GM04503 (cell line): ENCODE data around the gene C6orf132.
A peak's percentile ranks its signal among the peaks of the same experiment; 100 is the strongest.

ENCODE experiments used
- DNase-seq: peaks from one replicate; pipeline ENCODE4 v3.0.0-alpha.2; 2012; ENCODE audit warnings: low read depth

Gene C6orf132

DNA sequence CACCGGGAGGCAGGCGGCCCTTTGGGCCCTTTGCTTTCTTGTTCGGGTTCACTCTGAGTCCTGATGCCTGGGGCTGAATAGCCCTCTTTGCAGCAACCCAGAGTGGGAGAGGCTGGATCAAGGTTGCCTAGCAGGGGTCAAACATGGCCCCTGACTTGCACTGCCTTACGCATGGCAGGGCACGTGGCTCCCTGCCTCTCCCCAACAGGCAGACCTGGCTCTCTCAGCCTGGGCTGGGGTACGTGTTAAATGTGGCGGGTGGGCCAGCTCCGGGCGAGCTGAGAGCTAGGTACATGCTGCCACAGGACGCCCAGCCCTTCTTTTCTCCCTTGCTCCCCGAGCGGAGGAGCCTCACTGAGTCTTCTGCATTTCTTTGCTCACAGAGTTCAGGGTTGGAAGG lies 7.3 kb downstream of the C6orf132 start:
- no peak for DNase-seq

DNA sequence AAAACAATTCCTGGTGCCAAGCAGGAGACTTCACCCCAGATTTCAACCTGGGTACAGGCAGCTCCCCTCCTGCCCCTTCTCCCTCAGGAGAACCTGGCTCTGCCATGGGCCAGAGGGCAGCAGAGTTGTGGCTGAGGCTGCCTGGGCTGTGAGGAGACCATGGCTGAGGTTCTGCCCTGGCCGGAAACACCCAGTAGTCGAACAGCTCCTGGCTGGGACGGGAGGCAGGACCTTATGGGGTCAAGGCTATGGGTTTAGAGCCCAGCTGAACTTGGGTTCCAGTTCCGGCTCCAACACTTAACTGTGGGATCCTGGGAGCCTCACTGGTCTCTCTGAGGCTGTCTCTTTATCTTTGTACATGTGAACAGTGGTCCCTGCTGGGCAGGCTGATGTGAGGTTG lies 8.5 kb downstream of the C6orf132 start:
- no peak for DNase-seq

DNA sequence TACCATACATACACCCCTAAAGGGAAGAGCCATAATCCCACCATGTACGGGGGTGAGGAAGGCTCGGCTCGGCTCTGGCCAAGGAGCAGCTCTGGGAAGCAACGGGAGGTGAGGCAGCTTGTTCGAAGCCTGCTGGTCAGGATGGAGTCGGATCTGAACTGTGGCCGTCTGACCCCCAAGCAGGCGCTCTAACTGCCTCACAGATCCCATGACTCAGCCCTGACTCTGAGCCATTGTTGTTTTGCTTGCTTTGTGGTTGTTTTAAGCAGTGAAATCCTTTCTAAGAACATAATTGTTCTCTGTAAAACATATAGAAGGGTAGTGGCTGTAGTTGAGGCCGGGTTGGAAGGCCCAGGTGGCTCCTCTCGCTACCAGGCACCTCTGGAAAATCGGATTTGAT lies 10.9 kb downstream of the C6orf132 start:
- DNase-seq = peak; percentile 44

DNA sequence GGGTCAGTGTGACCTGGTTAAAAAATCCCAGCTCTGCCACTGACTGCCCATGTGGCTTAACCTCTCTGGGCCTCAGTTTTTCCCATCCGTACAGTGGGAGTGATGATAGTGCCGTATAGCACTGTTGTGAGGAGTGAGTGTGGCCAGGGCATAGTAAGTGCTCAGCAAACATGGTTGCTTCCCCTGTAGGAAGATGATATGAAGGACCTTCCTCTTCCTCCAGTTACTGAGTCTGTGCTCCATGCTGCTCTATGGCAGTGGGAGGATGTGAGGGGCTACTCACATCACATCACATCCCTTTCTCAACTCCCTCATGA lies 13.1 kb downstream of the C6orf132 start:
- DNase-seq = no peak

DNA sequence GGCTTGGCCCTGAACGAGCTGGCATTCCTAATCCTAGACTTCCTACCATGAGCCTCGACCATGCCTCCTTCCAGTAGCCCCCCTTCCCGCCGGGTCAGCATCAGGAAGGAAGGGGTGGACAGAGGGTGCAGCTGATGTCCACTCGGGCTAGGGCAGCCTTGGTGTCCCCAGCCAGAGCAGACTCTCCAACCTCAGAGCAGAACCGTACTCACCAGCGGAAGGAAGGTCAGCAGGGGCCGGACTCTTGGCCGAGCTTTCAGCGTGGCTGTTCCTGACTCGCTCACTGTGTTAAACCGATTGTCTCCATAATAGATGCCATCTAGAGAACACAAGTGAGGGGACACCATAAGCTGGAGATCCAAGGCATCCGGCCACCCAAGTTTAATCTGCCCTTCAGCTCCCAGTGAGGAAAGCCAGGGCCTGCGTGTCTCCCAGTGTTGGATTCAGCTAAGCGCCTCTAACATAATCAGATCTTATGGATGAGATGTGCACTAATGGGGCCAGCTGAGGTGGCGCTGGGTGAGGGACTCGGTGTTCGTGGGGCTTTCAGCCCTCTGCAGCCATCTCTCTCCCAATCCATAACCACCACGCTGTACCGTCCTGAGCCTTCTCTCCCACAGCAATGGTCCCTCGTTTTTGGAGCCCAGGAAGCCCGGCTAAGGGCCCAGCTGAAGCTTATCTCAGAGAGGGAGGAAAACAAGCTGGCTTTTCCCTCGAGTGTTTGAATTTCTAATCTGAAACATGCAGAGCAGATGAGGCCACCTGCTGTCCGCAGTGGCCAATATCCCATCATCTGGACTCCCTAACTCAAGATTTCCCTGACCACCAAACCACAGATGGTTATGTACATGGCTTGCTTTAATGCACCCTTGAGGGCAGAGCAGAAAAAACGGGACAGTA lies 13.7 kb downstream of the C6orf132 start:
- no peak for DNase-seq

DNA sequence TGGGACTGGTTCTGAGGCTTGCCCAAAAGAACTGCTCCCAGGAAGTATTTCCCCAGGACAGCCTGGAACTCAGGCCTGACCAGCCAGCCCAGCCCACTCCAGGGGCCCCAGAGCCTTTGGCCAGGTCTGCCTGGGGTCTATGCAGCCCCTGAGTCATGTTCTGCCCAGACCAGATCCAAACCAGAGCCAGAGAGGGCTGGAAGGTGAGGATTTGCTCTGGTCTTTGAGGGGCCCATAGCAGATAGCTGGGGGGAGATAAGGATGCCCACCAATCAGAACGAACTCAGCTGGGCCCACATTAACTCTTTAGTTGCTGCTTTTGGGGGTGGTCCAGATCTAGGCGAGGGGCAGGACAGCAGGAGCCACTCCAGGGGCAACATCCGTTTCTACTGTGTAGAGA lies 16.8 kb downstream of the C6orf132 start:
- DNase-seq = no peak

DNA sequence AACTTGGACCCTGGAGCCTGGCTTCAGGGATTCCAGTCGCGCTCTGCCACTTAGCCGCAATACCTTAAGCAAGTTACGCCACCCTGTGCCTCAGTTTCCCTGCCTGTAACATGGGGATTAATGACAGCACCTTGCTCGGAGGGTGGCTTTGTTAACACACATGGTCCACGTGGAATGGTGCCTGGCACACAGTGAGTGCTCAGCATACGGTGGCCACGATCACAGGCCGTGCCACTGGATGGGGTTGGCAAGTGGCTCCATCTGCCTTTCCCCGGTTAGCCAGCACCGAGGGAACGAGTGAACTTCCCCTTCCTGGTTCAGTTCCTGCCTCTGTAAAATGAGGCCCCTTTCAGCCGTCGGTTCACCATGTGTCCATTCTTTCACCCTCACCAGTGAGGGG lies 17.2 kb downstream of the C6orf132 start:
- DNase-seq = no peak

DNA sequence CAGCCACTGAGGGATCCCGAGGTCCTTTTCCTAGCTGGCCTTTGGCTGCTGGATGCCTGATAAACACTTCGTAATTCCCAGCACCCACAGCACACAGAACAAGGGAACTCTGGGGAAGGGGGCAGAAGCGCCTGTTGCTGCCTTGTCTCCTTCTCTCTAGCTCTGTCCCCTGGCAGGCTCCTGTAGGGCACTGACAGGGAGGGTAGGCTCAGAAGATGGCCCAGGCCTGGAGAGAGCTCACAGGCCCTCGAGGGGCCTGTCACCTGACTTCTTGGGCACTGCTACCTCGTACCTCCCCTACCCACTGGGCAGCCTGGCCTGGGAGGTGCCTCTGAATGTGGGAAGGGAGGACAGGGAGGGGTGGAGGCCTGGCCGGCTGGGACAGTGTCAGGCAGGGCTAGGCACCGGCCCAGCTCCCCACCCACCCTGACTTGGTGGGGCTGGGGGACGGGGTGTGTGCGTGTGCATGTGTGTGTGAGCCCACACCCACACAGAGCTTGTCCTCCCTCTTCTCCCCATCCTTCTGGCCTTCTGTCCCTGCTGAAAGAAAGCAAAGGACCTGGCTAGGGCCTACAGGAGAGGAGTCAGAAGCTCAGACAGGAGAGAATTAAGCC lies 18.1 kb downstream of the C6orf132 start:
- no peak for DNase-seq

DNA sequence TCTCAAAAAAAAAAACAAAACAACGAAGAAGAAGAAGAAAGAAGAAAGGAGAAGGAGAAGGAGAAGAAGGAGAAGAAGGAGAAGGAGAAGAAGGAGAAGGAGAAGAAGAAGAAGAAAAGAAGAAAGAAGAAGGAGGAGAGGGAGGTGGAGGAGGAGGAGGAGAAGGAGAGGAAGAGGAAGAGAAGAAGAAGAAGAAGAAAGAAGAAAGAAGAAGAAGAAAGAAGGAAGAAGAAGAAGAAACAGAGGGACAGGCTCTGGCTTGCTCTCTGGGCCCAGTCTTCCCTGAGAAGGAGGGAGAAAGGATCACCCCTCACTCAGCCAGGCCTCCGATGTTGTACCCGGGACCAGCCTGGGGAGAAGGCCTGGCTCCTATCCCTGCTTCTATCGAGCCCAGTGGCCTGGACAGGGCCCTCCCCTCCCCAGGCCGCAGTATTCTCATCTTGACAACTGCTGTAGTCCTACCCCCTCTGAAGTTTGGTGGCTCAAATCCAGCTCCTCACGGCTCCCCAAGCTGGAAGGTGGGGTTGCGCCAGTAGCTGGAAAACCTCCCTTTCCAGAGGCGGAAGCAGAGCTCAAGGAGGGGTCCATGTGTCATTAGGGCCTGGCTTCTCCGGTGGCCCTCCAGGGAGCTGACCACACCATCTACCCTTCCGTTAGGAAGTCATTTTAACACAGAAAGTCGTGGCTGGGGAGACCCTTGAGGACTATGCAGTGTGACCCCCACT lies 18.9 kb downstream of the C6orf132 start:
- DNase-seq = no peak

DNA sequence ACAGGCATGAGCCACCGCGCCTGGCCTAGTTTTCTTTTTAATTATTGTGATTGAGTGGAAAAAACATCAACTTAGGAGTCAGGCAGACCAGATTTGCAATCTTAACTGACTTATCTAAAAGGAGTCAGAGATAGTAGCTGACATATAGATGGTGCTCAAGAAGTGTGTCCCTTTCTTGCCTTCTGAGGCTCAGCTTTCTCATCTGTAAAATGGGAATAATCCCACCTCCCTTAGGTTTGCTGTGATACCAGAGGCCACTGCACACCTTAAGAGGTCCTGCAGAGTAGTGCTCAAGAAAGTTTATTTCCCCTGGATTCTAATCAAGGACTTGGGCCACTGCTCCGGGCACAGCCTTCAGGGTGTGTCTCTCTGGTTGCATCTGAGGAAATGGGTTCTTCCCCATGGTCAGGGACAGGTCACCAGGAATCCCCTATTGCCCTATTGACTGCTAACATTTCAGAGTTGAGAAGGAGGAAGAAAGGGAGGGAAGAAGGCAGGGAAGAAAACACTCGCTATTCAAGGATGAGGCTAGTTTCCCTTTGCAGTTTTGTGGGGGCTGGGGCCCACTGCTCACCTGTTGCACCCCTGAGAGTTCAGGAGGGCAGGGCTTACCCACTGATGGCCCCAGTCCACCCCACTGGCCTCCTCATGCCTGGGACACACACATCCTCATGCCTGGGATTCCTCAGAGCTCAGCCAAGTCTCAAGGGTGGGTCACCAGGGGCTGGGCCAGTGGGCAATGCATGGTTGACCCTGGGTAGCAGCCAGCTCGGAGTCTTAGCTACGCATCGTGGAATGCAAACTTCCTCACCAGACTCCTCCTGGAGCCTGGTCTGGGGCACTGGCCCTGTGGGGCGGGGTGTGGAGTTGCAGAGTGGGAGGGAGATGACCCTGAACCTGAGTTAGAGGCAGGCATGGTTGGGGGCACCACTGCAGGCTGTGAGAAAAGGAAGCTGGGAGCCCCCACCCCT lies 21.2 kb downstream of the C6orf132 start:
- DNase-seq = peak; percentile 38

DNA sequence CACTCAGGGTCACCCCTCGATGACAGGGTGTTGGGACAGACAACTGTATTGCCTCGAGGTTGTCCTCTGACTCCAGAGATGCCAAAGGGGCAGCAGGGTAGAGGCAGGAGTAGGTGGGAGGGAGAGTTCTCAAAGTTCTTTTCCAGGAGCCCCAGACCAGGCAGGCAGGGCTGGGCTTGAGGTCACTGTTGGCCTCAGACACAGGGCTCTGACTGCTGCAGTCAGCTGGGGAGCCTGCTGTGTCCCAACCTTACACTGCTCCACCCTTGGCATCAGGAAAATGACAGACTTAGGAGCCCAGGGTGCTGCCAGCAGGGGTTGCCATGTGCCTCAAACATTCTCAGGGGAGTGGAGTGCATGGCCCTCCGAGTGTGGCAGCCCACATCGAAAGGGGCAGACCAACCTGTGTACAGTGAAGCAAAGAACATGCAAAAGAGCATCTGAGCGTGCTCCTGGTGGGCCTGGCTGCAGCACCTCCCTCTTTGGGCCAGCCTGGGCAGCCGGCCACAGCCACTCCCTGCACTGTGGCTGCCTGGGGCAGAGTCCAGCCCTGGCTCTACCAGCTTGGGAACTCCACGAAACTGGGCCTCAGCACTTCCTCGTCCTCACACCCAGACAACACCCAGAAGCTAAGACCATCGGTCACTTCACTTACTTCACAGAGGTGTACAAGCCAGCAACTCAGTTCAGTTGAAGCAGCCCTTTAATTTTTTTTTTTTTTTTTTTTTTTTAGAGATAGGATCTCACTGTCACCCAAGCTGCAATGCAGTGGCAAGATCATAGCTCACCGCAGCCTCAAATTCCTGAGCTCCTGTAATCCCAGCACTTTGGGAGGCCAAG lies 24.0 kb downstream of the C6orf132 start:
- peak; percentile 22 for DNase-seq

DNA sequence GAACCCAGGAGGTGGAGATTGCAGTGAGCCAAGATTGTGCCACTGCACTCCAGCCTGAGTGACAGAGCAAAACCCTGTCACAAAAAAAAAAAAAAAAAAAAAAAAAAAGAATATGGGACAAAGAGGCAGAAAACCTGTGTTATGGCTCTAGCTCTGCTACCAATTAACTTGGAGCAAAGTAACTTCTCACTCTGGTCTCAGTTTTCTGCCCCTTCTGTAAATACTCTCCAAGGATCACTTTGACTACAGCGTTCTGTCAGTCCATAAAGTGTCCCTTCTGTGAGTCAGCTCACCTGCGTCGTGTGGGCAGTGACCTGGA lies 24.6 kb downstream of the C6orf132 start:
- DNase-seq = no peak

DNA sequence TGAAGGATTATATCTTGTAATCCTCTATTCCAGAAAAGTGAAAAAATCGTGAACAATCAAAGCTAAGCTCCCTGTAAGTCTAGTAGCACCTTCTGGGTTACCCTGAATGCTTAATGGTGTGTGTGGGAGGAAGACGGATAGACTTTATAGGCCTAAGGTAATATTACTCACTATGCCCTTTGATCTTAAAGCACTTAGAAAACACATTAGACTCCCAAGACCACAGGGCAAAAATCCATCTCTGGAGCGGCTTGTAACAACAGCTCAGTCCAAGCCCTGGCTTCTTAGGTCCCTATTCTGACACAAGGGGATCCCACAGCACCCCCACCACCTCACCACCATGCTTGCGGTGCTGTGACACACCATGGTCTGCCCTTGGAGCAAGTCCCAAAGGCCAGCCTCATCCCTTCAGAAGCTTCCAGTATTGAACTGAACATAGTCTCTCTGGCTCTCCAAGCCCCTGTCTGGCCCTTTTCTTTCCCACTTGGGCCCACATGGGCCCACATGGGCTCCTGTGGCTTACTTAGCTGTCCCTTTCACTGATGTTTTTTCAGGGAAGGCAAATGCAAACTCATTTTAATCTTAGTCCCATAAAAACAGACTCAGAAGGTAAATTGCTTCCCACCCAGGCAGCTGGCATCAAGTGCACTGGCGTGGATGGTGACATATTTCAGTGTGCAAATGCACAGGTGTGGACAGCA lies 28.3 kb downstream of the C6orf132 start:
- DNase-seq = no peak

DNA sequence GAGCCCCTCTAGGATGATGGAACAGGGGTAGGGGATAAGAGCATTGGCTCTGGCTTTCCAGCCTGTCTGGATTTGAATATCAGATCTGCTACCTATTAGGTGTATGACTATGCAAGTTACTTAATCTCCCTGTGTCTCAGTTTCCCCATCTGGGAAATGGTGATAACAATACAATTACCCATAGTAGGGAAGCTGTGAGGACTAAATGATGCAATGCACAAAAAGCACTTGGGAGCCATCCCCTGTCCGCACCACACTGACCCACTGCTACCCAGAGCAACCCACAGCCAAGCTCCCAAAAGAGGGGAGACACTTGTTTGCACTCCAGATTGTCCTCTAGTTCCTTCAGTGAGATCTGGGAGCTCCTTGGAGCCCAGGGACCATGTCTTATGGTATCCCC lies 30.1 kb downstream of the C6orf132 start:
- DNase-seq = no peak

DNA sequence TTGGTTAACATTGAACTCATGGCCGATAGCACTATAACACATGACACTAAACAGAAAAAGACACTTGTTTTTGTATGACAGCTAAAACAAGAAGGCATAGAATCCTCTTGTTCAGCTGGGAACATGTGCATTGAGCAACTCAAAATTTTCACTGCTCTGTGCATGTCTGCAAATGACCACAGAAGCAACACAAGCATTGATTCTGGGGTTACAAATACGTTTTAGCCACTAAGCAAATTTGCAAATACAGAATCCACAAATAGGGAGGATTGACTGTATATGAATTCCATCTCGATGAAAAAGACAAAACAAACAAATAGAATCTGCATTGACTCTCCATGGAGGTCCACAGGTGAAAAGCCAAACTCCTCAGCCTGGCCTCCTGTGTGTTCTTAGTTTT lies 31.7 kb downstream of the C6orf132 start:
- DNase-seq = no peak

DNA sequence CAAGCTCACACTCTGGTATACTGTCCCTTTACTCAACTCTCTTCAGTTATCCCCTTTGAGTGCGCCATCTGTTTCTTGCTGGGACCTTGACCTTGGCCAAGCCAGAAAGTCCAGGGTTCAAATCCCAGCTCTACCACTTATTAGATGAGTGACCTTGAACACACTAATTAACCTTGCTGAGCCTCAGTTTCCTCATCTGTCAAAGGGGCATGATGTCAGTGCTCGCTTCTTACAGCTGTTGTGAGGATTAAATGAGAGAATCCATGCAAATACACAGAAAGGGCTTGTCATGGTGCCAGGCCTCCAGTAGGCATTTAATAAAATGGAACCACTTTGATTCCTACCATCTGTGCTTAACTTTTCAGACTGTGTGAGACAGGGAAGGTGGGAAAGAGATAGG lies 34.3 kb downstream of the C6orf132 start:
- no peak for DNase-seq

DNA sequence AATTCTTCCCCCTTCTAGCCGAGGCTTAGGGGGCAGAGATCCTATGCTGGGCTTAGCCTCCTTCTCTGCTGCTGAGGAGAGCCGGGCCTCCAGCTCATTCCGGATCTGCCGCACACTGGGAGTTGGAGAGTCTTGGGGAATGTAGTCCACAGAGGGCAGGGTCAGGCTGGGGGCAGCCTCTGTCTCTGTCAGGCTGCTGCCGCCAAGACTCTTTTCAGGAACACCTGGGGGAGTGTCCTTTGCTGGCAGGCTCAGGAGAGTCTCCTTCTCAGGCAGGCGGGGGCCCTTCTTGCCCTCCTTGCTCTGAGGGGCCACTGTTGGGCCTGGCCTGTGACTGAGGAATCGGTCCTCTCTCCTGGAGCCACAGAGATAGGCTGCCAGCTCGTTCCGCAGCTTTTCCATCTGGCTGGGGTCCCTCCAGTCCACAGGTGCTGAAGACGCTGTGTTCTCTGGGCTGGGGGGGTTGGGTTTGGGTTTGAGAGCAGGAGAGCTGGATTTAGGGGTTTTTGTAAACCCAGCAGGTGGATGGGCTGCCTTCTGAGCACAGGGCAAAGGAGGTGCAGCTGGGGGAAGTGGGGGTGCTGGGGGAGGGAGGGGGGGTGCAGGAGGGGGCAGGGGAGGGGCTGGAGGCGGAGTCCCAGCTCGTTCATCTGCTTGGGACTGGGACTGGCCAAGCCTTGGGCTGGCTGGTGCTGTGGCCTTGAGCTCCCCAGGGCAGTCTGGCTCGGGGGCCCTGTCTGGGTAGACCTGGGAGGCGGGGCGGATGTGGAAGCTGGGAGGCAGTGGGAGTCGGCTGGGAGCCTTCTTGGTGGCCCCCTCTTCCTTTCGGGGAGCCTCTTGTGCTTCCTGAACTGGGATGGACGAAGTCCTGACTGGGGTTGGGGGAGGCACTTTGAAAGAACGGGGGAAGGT lies 36.1 kb downstream of the C6orf132 start:
- no peak for DNase-seq

DNA sequence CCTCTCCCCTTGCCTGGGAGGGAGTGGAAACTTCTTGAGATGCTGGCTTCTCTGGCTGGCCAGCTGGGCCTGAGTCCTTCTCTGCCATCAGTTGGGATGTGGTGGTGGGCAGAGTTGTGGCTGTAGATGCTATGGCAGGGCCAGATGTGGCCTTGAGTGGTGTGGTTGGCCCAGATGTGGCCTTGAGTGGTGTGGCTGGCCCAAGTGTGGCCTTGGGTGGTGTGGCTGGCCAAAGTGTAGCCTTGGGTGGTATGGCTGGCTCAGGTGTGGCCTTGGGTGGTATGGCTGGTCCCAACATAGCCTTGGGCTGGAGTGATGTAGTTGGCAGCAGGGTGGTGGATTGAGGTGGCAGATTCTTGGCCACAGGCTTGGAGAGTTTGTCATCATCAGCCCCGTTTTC lies 36.7 kb downstream of the C6orf132 start:
- no peak for DNase-seq

DNA sequence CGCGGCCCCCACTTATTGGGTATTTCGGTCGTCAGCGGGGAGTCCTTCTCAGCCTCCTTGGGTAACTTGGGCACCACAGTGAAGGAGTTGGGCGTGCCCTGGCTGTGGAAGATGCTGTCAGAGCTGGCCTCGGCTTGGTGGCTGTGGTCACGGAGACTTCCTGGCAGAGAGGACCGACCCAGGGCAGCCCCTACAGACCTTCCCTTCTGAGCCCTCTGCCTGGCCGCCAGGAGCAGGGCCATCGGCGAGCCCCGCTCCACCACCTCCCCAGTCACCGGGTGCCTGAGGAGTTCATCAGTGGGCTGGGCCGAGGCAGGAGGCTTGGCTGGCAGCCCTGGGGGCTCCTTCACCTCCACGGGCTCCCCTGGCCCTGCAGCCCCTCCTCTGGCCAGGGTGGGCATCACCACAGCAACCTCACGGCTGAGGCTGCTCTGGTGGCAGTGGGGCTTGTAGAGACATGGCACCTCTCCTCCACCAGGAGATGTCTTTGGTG lies 37.2 kb downstream of the C6orf132 start:
- no peak for DNase-seq

DNA sequence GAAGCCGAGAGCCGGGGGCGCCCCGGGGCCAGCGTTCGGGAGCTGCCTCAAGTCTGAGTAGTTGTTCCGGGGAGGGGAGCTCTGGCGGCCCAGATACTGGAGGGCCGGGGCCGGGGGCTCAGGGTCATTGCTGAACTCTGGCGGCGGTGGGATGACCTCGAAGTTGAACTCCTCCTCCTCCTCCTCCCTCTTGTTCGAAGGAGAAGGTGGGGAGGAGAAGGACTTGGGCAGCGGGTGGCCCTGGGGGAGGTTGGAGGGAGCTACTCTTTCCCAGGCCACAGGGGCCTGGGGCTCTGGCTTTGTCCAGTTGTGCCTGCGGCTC lies 37.7 kb downstream of the C6orf132 start:
- no peak for DNase-seq
